Measurements from ENCODE around the gene IRX5.

The IRX5 gene

GRCh38 chr16:54974367-54974766 lies 43.7 kb downstream of the IRX5 start:
- no peak for TF ChIP-seq CTCF (IDR thresholded peaks at IDR 0.05)
- H3K4me1 Mint-ChIP-seq = peaks cover 32% of the 10 kb centered on the region
- peaks cover 12% of the 10 kb centered on the region for H3K9me3 Mint-ChIP-seq
- peak; percentile 70 for DNase-seq
- H3K4me3 Mint-ChIP-seq = no peak overlapping the region
- H3K27ac Mint-ChIP-seq = no peak overlapping the region
- peaks cover 96% of the 10 kb centered on the region for H3K27me3 Mint-ChIP-seq (ENCODE audit: low read depth, poor library complexity)
- H3K36me3 Mint-ChIP-seq (ENCODE audit: low read depth) = no peaks in the 10 kb centered on the region

GRCh38 chr16:54976651-54977200 lies 46.1 kb downstream of the IRX5 start:
- Mint-ChIP-seq H3K4me3 (no peak overlapping the region), H3K27ac (no peak overlapping the region), H3K4me1 (peaks cover 50% of the 10 kb centered on the region), H3K36me3 (ENCODE audit: low read depth) (no peaks in the 10 kb centered on the region), H3K27me3 (ENCODE audit: low read depth, poor library complexity) (peaks cover 86% of the 10 kb centered on the region), H3K9me3 (peaks cover 12% of the 10 kb centered on the region)
- TF ChIP-seq CTCF (IDR thresholded peaks at IDR 0.05) = no peak
- DNase-seq = no peak

GRCh38 chr16:54977211-54977610 lies 46.5 kb downstream of the IRX5 start:
- no peak for TF ChIP-seq CTCF (IDR thresholded peaks at IDR 0.05)
- Mint-ChIP-seq H3K27ac (no peak overlapping the region), H3K4me3 (no peak overlapping the region), H3K27me3 (ENCODE audit: low read depth, poor library complexity) (peaks cover 83% of the 10 kb centered on the region), H3K4me1 (peaks cover 55% of the 10 kb centered on the region), H3K36me3 (ENCODE audit: low read depth) (no peaks in the 10 kb centered on the region), H3K9me3 (peaks cover 12% of the 10 kb centered on the region)
- DNase-seq = no peak

GRCh38 chr16:54980821-54981220 lies 50.2 kb downstream of the IRX5 start:
- H3K27me3 Mint-ChIP-seq (ENCODE audit: low read depth, poor library complexity) = peaks cover 83% of the 10 kb centered on the region
- no peak overlapping the region for H3K27ac Mint-ChIP-seq
- no peak for TF ChIP-seq CTCF (IDR thresholded peaks at IDR 0.05)
- H3K9me3 Mint-ChIP-seq = no peaks in the 10 kb centered on the region
- no peaks in the 10 kb centered on the region for H3K36me3 Mint-ChIP-seq (ENCODE audit: low read depth)
- DNase-seq = no peak
- H3K4me3 Mint-ChIP-seq = no peak overlapping the region
- H3K4me1 Mint-ChIP-seq = peaks cover 47% of the 10 kb centered on the region

Data from nephron progenitor cell (in vitro differentiated cells).